HFFc6 (cell line): ENCODE measurements around the gene SAMD1. TPM values are rescaled to one million over a fixed set of nuclear protein-coding genes. Genes with fewer than 3 reads are reported as not detected.
A peak's percentile ranks its signal among the peaks of the same experiment; 100 is the strongest.

Source experiments
- DNase-seq: peaks from one replicate; pipeline ENCODE4 v3.0.0-alpha.2; 2018
- H3K27ac Mint-ChIP-seq: 2 replicates; pipeline ENCODE4 v1.8.0; 2020; ENCODE audit warnings: mild to moderate bottlenecking, mixed read lengths
- H3K27me3 Mint-ChIP-seq: 2 replicates; pipeline ENCODE4 v1.8.0; 2021; ENCODE audit warnings: mild to moderate bottlenecking, moderate library complexity, mixed read lengths; ENCODE audit not compliant: insufficient read depth
- H3K36me3 Mint-ChIP-seq: 2 replicates; pipeline ENCODE4 v1.8.0; 2021; ENCODE audit warnings: low read depth, mixed read lengths
- H3K4me1 Mint-ChIP-seq: 2 replicates; pipeline ENCODE4 v1.8.0; 2020; ENCODE audit warnings: low read depth, mixed read lengths
- H3K4me3 Mint-ChIP-seq: 2 replicates; pipeline ENCODE4 v1.8.0; 2020; ENCODE audit warnings: mild to moderate bottlenecking, moderate library complexity, mixed read lengths
- H3K9me3 Mint-ChIP-seq: 2 replicates; pipeline ENCODE4 v1.8.0; 2020; ENCODE audit warnings: mild to moderate bottlenecking, mixed read lengths
- CTCF ChIP-seq: fragments of 200-600 bp; sonication (generic); IDR thresholded peaks from 2 replicates; pipeline ENCODE4 v1.5.0; 2021; ENCODE audit warnings: antibody characterized with exemption, mild to moderate bottlenecking
- total RNA-seq, 6 experiments: library from RNA; stranded (reverse); fragmentation: NEBNext Ultra II Directional; extraction: Animal tissue kit (Norgen Biotek cat#: 25700); gene quantifications; 2 replicates in 1 of 6; 3 replicates in 5 of 6; pipeline ENCODE4 v1.2.3, GENCODE V29; 2021

The SAMD1 gene
- total RNA-seq, 6 experiments from 2014 or later = 33.0 to 48.6 (median 35.9) TPM

GRCh38 chr19:14116525-14116917 lies 26.0 kb upstream of the SAMD1 start:
- 0 out of 2 replicates have a peak, but pooled peaks cover 1% of the 10 kb centered on the region for H3K27me3 Mint-ChIP-seq
- H3K4me1 Mint-ChIP-seq = peaks cover 48% of the 10 kb centered on the region
- H3K36me3 Mint-ChIP-seq = no peaks in the 10 kb centered on the region
- TF ChIP-seq CTCF = no peak
- H3K27ac Mint-ChIP-seq = peak overlapping the region; percentile 65
- no peak for DNase-seq
- H3K4me3 Mint-ChIP-seq = peak overlapping the region; percentile 90
- no peaks in the 10 kb centered on the region for H3K9me3 Mint-ChIP-seq

DNA sequence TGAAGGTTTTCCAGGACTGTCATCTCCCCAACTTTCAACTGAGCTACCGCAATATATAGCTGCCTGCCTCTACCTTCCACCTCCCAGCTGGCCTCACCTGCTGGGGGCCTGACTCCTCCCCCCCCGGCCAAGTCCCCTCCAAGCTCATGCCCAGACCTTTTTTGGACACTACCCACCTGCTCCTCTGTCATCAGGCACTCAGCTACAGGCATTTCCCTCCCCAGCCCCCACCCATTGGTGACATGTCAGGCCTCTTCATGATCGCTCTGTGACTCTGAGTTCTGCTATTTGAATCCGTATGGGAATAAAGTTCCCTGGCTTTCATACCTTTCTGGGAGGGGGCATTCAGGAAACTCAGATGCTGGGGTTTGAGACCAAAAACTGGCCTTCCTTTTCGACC lies 25.2 kb upstream of the SAMD1 start:
- TF ChIP-seq CTCF = no peak
- Mint-ChIP-seq H3K9me3 (no peaks in the 10 kb centered on the region), H3K4me1 (peaks cover 48% of the 10 kb centered on the region), H3K4me3 (peak overlapping the region; percentile 90), H3K27me3 (0 out of 2 replicates have a peak, but pooled peaks cover 1% of the 10 kb centered on the region), H3K27ac (peak overlapping the region; percentile 65), H3K36me3 (no peaks in the 10 kb centered on the region)
- no peak for DNase-seq

- no peaks in the 10 kb centered on the region for H3K36me3 Mint-ChIP-seq
- peak; percentile 73 for TF ChIP-seq CTCF
- H3K4me3 Mint-ChIP-seq = no peak overlapping the region
- no peak overlapping the region for H3K27ac Mint-ChIP-seq
- no peak for DNase-seq
- H3K9me3 Mint-ChIP-seq = no peaks in the 10 kb centered on the region
- 0 out of 2 replicates have a peak, but pooled peaks cover 1% of the 10 kb centered on the region for H3K27me3 Mint-ChIP-seq
- H3K4me1 Mint-ChIP-seq = peaks cover 48% of the 10 kb centered on the region
Measured at GRCh38 chr19:14114854-14115253, 24.3 kb upstream of the SAMD1 start.

DNA sequence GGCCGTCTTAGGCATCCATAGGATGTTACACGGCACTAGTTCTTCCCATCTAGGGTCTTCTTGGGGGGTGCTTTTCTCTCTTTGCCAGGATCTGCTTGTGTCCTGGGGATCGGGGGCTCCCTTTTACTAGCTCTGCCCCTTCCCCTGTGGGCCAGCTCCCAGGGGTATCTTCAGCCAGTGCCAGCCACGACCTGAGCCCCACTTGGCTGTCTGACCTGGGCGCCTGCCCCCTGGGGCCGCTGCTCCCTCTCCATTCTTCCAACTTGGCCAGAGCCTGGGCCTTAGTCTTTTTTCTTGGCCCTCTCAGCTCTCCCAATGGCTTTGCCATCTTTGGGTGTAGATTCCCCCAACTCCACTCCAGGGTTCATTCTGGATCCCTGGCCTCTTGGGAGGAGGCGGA lies 23.9 kb upstream of the SAMD1 start:
- no peak for DNase-seq
- 0 out of 2 replicates have a peak, but pooled peaks cover 1% of the 10 kb centered on the region for H3K27me3 Mint-ChIP-seq
- H3K36me3 Mint-ChIP-seq = no peaks in the 10 kb centered on the region
- H3K9me3 Mint-ChIP-seq = no peaks in the 10 kb centered on the region
- no peak overlapping the region for H3K27ac Mint-ChIP-seq
- H3K4me1 Mint-ChIP-seq = peaks cover 48% of the 10 kb centered on the region
- H3K4me3 Mint-ChIP-seq = no peak overlapping the region
- TF ChIP-seq CTCF = no peak

GRCh38 chr19:14113762-14114414 lies 23.3 kb upstream of the SAMD1 start:
- no peak for DNase-seq
- no peaks in the 10 kb centered on the region for H3K9me3 Mint-ChIP-seq
- H3K4me3 Mint-ChIP-seq = no peak overlapping the region; the same call in 1 of the 2 replicates
- H3K27me3 Mint-ChIP-seq = 0 out of 2 replicates have a peak, but pooled peaks cover 1% of the 10 kb centered on the region
- H3K4me1 Mint-ChIP-seq = peaks cover 43% of the 10 kb centered on the region
- peak overlapping the region; percentile 87 for H3K27ac Mint-ChIP-seq
- peak; percentile 53 for TF ChIP-seq CTCF
- no peaks in the 10 kb centered on the region for H3K36me3 Mint-ChIP-seq
